ENCODE results near the gene SIGLEC1. TPM values are rescaled to one million over a fixed set of nuclear protein-coding genes. Genes with fewer than 3 reads are reported as not detected.

The SIGLEC1 gene
- total and polyA plus RNA-seq, 2 experiments from 2014 or later: not detected

- H3K4me2 ChIP-seq: peak overlapping the region; percentile 81
- peaks cover 13% of the 10 kb centered on the region for H3K4me1 ChIP-seq (ENCODE audit: insufficient read depth)
- H3K4me3 ChIP-seq: peak overlapping the region; percentile 61
- H3K36me3 Mint-ChIP-seq (ENCODE audit: low read depth): no peaks in the 10 kb centered on the region; the same call in 2 of the 3 replicates
- DNase-seq (ENCODE audit: low spot score): no peak
- no peaks in the 10 kb centered on the region for H4K20me1 ChIP-seq (replicated peaks; ENCODE audit: insufficient read depth)
- H3K27ac ChIP-seq (ENCODE audit: low read depth): no peak overlapping the region
- peaks cover 11% of the 10 kb centered on the region for H3K4me1 Mint-ChIP-seq
- H3K36me3 ChIP-seq (ENCODE audit: insufficient read depth): no peaks in the 10 kb centered on the region
- peak; percentile 5 for ATAC-seq
- H3K27me3 ChIP-seq (ENCODE audit: insufficient read depth): peaks cover 29% of the 10 kb centered on the region
- H2AFZ ChIP-seq: peak overlapping the region; percentile 86; the same call in 1 of the 2 replicates
- no peak for TF ChIP-seq NANOG (IDR thresholded peaks at IDR 0.05; ENCODE audit: borderline replicate concordance)
- no peak for TF ChIP-seq ZNF462 (CRISPR knock-in tag; IDR thresholded peaks at IDR 0.05)
- no peak for TF ChIP-seq STAT1 (IDR thresholded peaks at IDR 0.05; ENCODE audit: unreplicated experiment)
- no peak for TF ChIP-seq ZNF114 (CRISPR knock-in tag; IDR thresholded peaks at IDR 0.05)
- TF ChIP-seq ETS1 (IDR thresholded peaks at IDR 0.05): no peak
- TF ChIP-seq CTCF (conservative IDR thresholded peaks at IDR 0.05; ENCODE audit: low read depth in 2 of 2): no peak
- TF ChIP-seq REST (IDR thresholded peaks at IDR 0.05; ENCODE audit: unreplicated experiment): no peak
- no peak for TF ChIP-seq ZNF331 (CRISPR knock-in tag; IDR thresholded peaks at IDR 0.05; ENCODE audit: low read depth)
- no peak for TF ChIP-seq EZH2 (IDR thresholded peaks at IDR 0.05; ENCODE audit: low read depth, unreplicated experiment)
- no peak for TF ChIP-seq POLR2AphosphoS5 (IDR thresholded peaks at IDR 0.05; ENCODE audit: low read depth)
- no peak for TF ChIP-seq EZH2phosphoT487 (IDR thresholded peaks at IDR 0.05; ENCODE audit: unreplicated experiment)
- no peak for TF ChIP-seq CREB1 (CRISPR knock-in tag; IDR thresholded peaks at IDR 0.05; ENCODE audit: low read depth)
- no peaks in the 10 kb centered on the region for H3K79me2 ChIP-seq (replicated peaks; ENCODE audit: insufficient read depth)
- no peaks in the 10 kb centered on the region; the same call in 2 of the 3 replicates for H3K9me3 Mint-ChIP-seq
- H3K27me3 Mint-ChIP-seq (ENCODE audit: insufficient read depth, low read depth, poor library complexity): peaks cover 27% of the 10 kb centered on the region
- H3K27ac Mint-ChIP-seq: no peak overlapping the region
- H3F3A ChIP-seq (replicated peaks; ENCODE audit: low read depth): no peaks in the 10 kb centered on the region
- peak overlapping the region; percentile 58 for H3K4me3 Mint-ChIP-seq
- no peaks in the 10 kb centered on the region for H3K9me2 ChIP-seq (ENCODE audit: insufficient read depth)
Measured at GRCh38 chr20:3733119-3733995, 21.0 kb upstream of the SIGLEC1 start.
